H7 (cell line): ENCODE results near the gene R3HDM2. TPM values are rescaled to one million over a fixed set of nuclear protein-coding genes. Genes with fewer than 3 reads are reported as not detected.

ENCODE experiments used
- DNase-seq: peaks from one replicate; pipeline ENCODE4 v3.0.0; 2012
- H3K27me3 ChIP-seq: 2 replicates; pipeline ENCODE4 v1.6.0; 2011; ENCODE audit warnings: mild to moderate bottlenecking, low read length; ENCODE audit not compliant: control insufficient read depth, insufficient read depth
- H3K36me3 ChIP-seq: replicated peaks from 2 replicates; pipeline ENCODE4 v1.5.1; 2011; ENCODE audit warnings: low read length; ENCODE audit not compliant: control insufficient read depth, insufficient read depth
- H3K4me3 ChIP-seq: 2 replicates; pipeline ENCODE4 v1.5.1; 2011; ENCODE audit warnings: low read depth, mild to moderate bottlenecking, control low read depth, low read length, moderate library complexity; ENCODE audit not compliant: insufficient read depth
- total RNA-seq: library from RNA; depleted of rRNA; stranded (reverse); fragments of >200 nt; shearing (Covaris generic); gene quantifications from 2 replicates; pipeline ENCODE4 v1.2.3, GENCODE V29; 2014

Gene R3HDM2
- total RNA-seq, 1 experiment from 2014 or later, result 26.5 TPM

DNA sequence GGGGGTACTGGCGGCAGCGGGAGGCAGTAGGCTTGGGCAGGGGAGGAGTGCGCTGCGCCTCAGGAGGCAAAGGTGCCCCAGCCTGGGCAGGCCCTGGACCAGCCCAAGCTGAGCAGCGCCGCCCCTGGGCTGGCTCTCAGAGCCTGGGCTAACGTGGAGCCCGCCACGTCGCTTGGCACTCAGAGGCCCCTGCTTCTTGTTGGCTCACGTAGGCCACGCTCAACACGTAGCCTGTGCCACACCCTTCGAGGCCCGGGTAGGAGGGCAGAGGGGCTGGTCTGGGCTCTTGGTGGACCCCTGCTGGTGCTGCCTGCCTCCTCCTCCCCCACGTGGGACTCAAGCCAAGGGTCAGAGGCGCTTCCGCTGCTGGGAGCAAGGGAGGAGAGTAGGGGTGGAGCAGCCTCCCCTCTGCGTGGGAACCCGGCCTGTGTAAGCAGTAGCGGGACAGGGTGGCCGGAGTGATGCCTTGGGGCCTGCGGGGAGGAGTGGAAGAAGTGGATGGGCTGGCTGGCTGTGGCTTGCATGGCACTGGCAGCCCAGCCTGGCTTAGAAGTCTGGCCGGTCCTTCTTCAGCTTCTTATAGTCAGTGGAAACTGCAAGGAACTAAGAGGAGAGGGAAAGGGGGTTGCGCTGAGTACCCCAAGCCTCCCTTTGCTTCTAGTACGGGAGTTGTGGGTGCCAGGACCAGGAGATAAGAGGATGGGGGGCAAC is 195.7 kb downstream of the R3HDM2 start:
- peaks cover 34% of the 10 kb centered on the region for H3K36me3 ChIP-seq
- peaks cover 52% of the 10 kb centered on the region for H3K27me3 ChIP-seq
- DNase-seq, result peak; percentile 81
- H3K4me3 ChIP-seq, result no peak overlapping the region

- no peak overlapping the region for H3K4me3 ChIP-seq
- DNase-seq, result peak; percentile 22
- H3K36me3 ChIP-seq, result peaks cover 34% of the 10 kb centered on the region
- H3K27me3 ChIP-seq, result peaks cover 46% of the 10 kb centered on the region
These were observed 196.2 kb downstream of the R3HDM2 start for GRCh38 chr12:57234571-57235016.

- peaks cover 34% of the 10 kb centered on the region for H3K36me3 ChIP-seq
- peak; percentile 16 for DNase-seq
- peaks cover 42% of the 10 kb centered on the region for H3K27me3 ChIP-seq
- H3K4me3 ChIP-seq, result no peak overlapping the region
These were observed 196.6 kb downstream of the R3HDM2 start for GRCh38 chr12:57234233-57234570.

DNA sequence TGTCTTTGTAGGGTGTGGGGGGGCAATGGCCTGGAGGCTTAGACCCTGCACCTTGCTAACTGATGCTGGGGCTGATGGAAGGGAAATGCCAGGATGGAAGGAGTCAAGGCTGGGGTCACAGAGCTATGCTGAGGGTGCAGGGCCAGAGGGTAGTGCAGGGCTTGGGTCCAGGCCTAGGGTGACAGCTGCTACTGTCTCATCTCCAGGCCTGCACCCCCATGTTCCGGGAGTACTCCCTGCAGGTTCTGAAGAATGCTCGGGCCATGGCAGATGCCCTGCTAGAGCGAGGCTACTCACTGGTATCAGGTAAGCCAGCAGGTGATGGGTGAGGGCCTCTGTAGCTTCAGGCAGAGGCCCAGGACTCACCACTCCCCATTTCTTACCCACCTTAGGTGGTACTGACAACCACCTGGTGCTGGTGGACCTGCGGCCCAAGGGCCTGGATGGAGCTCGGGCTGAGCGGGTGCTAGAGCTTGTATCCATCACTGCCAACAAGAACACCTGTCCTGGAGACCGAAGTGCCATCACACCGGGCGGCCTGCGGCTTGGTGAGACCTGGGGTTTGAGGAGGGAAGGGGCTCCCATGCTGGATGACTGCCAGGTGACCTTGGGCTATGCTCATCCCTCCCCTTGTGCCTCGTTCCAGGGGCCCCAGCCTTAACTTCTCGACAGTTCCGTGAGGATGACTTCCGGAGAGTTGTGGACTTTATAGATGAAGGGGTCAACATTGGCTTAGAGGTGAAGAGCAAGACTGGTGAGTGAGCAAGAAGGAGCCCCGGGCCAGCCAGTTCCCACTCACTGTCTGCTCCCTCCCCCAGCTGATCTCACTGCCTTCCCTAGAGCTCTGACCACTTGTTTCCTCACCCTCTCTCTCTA is 197.2 kb downstream of the R3HDM2 start:
- H3K36me3 ChIP-seq, result peaks cover 34% of the 10 kb centered on the region
- H3K27me3 ChIP-seq, result peaks cover 37% of the 10 kb centered on the region
- DNase-seq, result peak; percentile 13
- no peak overlapping the region for H3K4me3 ChIP-seq

- no peak overlapping the region for H3K4me3 ChIP-seq
- DNase-seq, result peak; percentile 26
- H3K27me3 ChIP-seq, result peaks cover 29% of the 10 kb centered on the region
- H3K36me3 ChIP-seq, result peaks cover 34% of the 10 kb centered on the region
These were observed 198.6 kb downstream of the R3HDM2 start for GRCh38 chr12:57232156-57232756.

DNA sequence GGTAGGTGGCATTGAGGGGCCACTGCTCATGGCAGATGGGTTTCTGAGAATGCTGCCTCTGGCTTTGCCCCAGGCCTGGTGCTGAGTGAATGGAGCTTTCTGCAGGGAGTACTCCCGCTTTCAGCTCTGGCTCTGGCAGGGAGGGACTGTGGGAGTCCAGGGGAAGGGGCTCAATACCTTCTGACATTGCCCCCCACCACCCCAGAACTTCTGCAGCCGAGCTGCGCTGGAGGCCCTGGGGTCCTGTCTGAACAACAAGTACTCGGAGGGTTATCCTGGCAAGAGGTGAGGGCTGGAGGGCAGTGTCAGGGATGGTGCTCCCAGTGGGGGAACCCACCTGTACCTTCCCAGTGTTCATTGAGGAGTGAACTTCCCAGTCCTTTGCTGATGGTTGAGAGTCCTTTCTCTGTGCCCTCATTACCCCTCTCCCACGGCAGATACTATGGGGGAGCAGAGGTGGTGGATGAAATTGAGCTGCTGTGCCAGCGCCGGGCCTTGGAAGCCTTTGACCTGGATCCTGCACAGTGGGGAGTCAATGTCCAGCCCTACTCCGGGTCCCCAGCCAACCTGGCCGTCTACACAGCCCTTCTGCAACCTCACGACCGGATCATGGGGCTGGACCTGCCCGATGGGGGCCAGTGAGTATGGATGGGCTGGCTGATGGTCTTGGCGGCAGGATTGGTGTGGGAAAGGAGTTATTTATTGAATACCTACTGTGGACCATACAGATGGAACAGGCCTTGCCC is 199.4 kb downstream of the R3HDM2 start:
- Histone ChIP-seq H3K27me3 (peaks cover 25% of the 10 kb centered on the region), H3K4me3 (no peak overlapping the region; the same call in 1 of the 2 replicates), H3K36me3 (peaks cover 34% of the 10 kb centered on the region)
- no peak for DNase-seq

- Histone ChIP-seq H3K4me3 (peak overlapping the region; percentile 76), H3K27me3 (peaks cover 25% of the 10 kb centered on the region)
These were observed 200.3 kb downstream of the R3HDM2 start for GRCh38 chr12:57230381-57231155.

DNA sequence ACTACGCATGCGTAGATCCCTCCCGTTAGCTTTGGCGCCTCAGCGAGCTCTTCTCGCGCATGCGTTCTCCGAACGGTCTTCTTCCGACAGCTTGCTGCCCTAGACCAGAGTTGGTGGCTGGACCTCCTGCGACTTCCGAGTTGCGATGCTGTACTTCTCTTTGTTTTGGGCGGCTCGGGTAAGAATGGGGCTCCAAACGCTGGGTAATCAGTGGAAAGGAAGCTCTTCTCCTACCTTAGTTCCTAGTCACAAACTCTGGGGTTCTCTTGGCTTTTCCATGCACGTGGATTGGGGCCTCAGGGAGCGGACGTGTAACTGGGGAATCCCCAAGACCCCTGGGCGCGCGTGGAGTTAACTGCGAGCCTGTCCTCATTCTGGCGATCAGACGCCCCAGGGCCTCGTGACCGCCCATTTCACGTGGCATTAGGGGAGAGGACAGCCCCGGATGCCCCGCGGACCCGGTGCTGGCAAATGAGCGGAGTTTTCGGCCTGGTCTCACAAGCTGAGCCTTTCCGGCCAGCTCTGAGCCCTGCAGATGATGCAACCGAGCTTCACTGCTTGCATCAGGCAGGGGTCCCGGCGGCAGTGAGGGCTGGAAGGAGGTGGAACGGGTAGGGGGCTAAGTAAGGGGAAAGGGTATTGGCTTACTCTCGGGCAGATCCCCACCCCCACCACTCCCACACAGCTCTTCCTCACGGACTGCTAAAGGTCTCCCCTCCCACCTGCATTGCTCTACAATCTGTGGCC is 201.0 kb downstream of the R3HDM2 start, which contains the start of gene SHMT2:
Gene SHMT2, plus strand, starts transcription at position 78 of the 747 bp plus-strand sequence. Its CDS starts 68 bp downstream, at position 146.
- DNase-seq, result peak; percentile 98
- Histone ChIP-seq H3K36me3 (peaks cover 34% of the 10 kb centered on the region), H3K4me3 (peak within 1 kb of the TSS; percentile 76), H3K27me3 (peaks cover 26% of the 10 kb centered on the region)

More at GRCh38 chr12:57230381-57231155, 200.3 kb downstream of the R3HDM2 start:
- DNase-seq, result no peak
- H3K36me3 ChIP-seq, result peaks cover 34% of the 10 kb centered on the region

- peak overlapping the region; percentile 14 for H3K4me3 ChIP-seq
- no peak for DNase-seq
- peaks cover 33% of the 10 kb centered on the region for H3K27me3 ChIP-seq
- H3K36me3 ChIP-seq, result peaks cover 34% of the 10 kb centered on the region
These were observed 201.7 kb downstream of the R3HDM2 start for GRCh38 chr12:57229046-57229633.

DNA sequence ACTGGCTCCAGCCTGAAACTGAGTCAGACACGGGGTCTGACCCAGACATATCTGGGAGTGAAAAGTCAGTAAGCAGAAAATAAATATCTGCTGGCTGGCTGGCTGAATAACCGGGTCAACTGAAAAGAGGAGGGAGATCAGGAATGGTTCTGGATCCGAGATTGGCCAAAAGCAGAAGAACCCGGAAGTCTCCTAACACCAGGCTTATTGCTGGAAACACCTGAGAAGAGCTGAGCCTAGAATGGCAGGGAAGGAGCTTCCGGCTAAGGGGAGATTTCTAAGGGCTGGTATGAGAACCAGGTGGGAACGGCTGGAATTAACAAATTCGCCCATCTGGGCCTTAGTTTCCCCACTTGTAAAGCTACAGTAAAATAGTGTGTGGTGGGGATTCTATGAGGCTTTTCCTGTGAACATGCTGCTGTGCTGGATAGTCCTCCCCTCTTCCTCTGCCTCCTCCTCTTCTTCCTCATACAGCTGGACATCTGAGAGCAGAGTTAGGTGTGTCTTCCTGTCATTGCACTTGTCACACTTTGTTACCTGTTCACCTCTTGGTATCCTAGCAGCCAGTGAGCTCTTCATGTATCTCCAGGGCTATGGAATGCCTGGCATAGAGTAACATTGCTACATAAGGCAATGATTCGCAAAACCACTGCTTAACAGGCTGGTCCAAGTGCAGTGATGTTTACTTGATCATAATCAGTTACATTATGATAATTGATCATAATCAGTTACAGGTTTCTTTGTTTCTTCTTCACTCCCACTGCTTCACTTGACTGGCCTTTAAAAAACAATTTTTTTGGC is 203.3 kb downstream of the R3HDM2 start:
- H3K27me3 ChIP-seq, result peaks cover 49% of the 10 kb centered on the region
- peaks cover 18% of the 10 kb centered on the region for H3K36me3 ChIP-seq
- DNase-seq, result no peak
- peak overlapping the region; percentile 48 for H3K4me3 ChIP-seq

DNA sequence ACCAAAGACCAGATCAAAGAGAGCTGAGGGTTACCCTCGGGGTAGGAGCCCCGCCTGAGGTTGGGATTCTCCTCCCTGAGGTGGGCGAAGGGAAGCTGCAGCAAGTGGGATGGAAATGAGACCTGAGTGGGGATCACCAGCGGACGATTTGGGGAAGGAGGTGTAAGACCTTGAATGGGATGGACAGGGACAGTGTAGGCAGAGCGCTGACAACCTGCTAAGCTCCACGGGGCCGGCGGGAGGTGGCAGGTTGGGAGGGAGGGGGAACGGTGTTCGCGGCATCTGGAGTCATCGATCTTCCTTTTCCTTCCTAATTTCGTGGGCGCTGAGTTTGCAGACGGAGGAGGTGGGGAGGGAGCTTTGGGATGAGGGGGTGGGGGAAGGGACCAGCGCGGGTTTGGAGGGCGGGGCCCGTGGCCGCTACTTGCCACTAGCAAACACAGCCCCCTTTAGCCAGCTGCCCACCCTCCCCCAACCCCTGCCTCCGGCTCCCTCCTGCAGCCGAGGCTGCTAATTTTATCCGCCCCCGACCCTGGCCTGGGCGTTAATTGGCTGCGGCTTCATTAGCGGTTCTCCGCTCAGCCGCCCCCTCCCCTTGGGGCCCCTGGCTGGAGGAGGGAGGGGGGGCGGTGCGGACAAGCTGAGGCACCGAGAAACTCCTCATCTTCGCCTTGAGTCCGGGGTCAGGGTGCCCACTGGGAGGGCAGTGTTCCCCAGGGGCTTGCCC is 204.1 kb downstream of the R3HDM2 start:
- Histone ChIP-seq H3K4me3 (peak overlapping the region; percentile 48), H3K36me3 (peaks cover 11% of the 10 kb centered on the region), H3K27me3 (peaks cover 57% of the 10 kb centered on the region)
- DNase-seq, result peak; percentile 91
